ENCODE results near the gene TMTC2. TPM values are rescaled to one million over a fixed set of nuclear protein-coding genes. Genes with fewer than 3 reads are reported as not detected.

TMTC2 gene
- polyA plus RNA-seq, 1 experiment, result 5.6 TPM

DNA sequence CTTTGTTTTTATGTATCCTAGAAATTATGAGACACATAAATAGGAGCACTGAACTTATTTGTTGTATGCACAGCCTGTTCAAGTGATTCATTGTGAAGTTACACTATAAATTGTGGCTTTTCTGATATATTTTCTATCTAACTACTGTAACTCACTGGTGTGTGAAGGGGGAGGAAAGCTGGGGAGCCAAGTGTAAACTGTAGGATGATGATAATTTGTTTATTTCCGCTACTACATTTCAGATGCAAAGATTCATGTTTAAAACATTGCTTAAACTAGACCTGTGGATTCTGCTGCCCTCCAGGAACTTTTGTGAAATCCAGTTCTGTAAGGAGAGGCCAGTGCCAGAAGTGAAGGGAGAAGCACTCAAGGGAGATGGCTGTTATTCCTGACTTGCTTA lies 3.3 kb downstream of the TMTC2 start:
- TF ChIP-seq, protein P1, sequence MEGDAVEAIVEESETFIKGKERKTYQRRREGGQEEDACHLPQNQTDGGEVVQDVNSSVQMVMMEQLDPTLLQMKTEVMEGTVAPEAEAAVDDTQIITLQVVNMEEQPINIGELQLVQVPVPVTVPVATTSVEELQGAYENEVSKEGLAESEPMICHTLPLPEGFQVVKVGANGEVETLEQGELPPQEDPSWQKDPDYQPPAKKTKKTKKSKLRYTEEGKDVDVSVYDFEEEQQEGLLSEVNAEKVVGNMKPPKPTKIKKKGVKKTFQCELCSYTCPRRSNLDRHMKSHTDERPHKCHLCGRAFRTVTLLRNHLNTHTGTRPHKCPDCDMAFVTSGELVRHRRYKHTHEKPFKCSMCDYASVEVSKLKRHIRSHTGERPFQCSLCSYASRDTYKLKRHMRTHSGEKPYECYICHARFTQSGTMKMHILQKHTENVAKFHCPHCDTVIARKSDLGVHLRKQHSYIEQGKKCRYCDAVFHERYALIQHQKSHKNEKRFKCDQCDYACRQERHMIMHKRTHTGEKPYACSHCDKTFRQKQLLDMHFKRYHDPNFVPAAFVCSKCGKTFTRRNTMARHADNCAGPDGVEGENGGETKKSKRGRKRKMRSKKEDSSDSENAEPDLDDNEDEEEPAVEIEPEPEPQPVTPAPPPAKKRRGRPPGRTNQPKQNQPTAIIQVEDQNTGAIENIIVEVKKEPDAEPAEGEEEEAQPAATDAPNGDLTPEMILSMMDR (IDR thresholded peaks at IDR 0.05; ENCODE audit: insufficient read depth, low read depth, low read length), result no peak
- no peak for DNase-seq (ENCODE audit: low read depth)
- Histone ChIP-seq H3K27me3 (ENCODE audit: control insufficient read depth, insufficient read depth, low read length) (no peaks in the 10 kb centered on the region), H3K36me3 (ENCODE audit: control insufficient read depth, insufficient read depth, low read length) (no peaks in the 10 kb centered on the region), H3K4me3 (ENCODE audit: low read depth, low read length) (peak overlapping the region; percentile 11; the same call in 1 of the 2 replicates)
- CTCF ChIA-PET, result no interaction called here
- POLR2A ChIA-PET, result no interaction called here

DNA sequence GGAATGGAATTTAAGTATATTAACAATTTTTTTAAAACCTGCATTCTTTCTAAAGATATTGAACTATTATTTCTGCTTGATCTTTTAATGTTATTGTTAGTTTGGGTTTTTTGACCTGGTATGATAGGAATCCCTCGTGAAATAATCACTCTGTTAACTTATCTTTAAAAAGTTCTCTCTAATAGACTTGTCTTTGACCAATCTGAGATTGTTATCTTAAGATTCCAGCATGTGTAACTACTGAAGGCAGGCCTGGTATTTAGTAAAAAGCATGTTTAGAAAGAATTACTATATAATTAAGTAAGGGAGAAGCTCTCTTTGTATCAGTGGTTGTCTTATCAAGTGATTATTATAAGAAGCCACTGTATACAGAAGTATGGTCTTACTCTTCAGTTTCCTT lies 4.8 kb downstream of the TMTC2 start:
- ChIA-PET POLR2A (no interaction called here), CTCF (no interaction called here)
- H3K4me3 ChIP-seq (ENCODE audit: low read depth, low read length), result no peak overlapping the region
- TF ChIP-seq, protein P1 (IDR thresholded peaks at IDR 0.05; ENCODE audit: insufficient read depth, low read depth, low read length), result no peak
- H3K36me3 ChIP-seq (ENCODE audit: control insufficient read depth, insufficient read depth, low read length), result no peaks in the 10 kb centered on the region
- no peak for DNase-seq (ENCODE audit: low read depth)
- H3K27me3 ChIP-seq (ENCODE audit: control insufficient read depth, insufficient read depth, low read length), result no peaks in the 10 kb centered on the region

DNA sequence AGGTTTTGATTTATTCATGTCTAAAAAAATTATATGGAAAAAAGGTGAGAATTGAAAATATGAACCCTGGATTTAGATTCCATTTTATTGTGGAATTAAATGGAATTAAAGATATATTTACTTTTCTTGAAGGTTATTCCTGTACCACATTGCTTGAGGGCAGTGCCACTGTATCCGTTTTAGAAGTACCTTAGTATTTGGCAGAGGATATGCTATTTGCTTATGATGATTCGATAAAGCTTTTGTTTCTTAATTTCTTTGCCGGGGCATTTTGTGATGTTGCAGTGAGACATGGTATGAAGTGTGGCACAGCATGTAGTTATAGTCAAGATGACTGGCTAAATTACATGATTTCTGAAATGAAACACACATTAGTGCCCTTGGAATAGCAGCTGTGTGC lies 7.6 kb downstream of the TMTC2 start:
- TF ChIP-seq, protein P1 (IDR thresholded peaks at IDR 0.05; ENCODE audit: insufficient read depth, low read depth, low read length), result no peak
- POLR2A ChIA-PET, result no interaction called here
- CTCF ChIA-PET, result interaction anchor here (1.9 kb wide), 1 partner anchor 9 kb away, joined by 4 read pairs; no protein-coding TSS in a partner anchor
- Histone ChIP-seq H3K36me3 (ENCODE audit: control insufficient read depth, insufficient read depth, low read length) (no peaks in the 10 kb centered on the region), H3K27me3 (ENCODE audit: control insufficient read depth, insufficient read depth, low read length) (no peaks in the 10 kb centered on the region), H3K4me3 (ENCODE audit: low read depth, low read length) (no peak overlapping the region)
- no peak for DNase-seq (ENCODE audit: low read depth)

DNA sequence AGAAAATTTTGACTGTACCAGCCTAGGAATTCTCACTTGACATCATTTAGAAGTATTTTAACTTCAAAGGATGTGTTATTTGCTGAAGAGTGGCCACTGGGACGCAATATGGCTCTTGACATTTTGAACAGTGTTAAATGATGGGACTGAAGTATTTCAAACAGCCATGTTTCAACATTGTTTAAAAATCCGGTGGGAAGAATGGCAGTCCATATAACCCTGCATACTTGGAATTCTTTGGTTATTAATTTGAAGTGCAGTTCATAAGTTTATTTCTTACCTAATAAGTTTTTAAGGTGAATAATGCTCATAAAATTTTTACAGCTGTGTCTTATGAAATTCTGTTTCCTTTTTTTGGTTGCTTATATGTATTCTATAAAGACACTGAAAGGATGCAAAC lies 8.3 kb downstream of the TMTC2 start:
- no peak overlapping the region for H3K4me3 ChIP-seq (ENCODE audit: low read depth, low read length)
- no peaks in the 10 kb centered on the region for H3K27me3 ChIP-seq (ENCODE audit: control insufficient read depth, insufficient read depth, low read length)
- H3K36me3 ChIP-seq (ENCODE audit: control insufficient read depth, insufficient read depth, low read length), result no peaks in the 10 kb centered on the region
- peak; percentile 61 for DNase-seq (ENCODE audit: low read depth)
- CTCF ChIA-PET, result interaction anchor here (1.9 kb wide), 1 partner anchor 9 kb away, joined by 4 read pairs; no protein-coding TSS in a partner anchor
- TF ChIP-seq, protein P1 (IDR thresholded peaks at IDR 0.05; ENCODE audit: insufficient read depth, low read depth, low read length), result no peak
- POLR2A ChIA-PET, result no interaction called here

DNA sequence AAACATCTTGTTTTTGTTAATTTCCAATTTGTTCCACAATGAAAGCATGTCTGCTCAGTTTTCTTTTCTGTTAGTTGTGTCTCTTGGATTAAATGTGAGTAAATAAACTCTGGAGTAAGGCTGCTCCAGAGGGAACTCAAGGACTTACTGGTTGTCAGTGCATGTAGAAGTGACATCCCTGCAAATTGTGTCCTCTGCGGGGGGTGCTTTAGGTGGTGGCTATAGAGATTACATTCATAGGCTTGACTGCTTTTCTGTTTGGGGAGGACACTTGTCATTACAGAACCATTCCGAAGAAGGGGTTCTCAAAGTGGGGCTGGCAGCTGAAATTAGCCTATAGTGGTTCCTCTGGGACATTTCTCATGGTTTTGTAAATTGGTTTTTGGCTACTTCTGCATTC lies 8.8 kb downstream of the TMTC2 start:
- Histone ChIP-seq H3K4me3 (ENCODE audit: low read depth, low read length) (no peak overlapping the region), H3K36me3 (ENCODE audit: control insufficient read depth, insufficient read depth, low read length) (no peaks in the 10 kb centered on the region), H3K27me3 (ENCODE audit: control insufficient read depth, insufficient read depth, low read length) (no peaks in the 10 kb centered on the region)
- TF ChIP-seq, protein P1 (IDR thresholded peaks at IDR 0.05; ENCODE audit: insufficient read depth, low read depth, low read length), result no peak
- POLR2A ChIA-PET, result interaction anchor here (0.7 kb wide), 1 partner anchor 248 kb away, joined by 3 read pairs; no protein-coding TSS in a partner anchor
- CTCF ChIA-PET, result interaction anchor here (1.9 kb wide), 1 partner anchor 10 kb away, joined by 4 read pairs; no protein-coding TSS in a partner anchor
- no peak for DNase-seq (ENCODE audit: low read depth)

Data from BJ (cell line).